Pancreas (tissue), 10 donors: Measurements from ENCODE around the gene FANCI. TPM values are rescaled to one million over a fixed set of nuclear protein-coding genes. Genes with fewer than 3 reads are reported as not detected.
"Not testable (repeated sequence)": the region's sequence is repeated elsewhere in the genome, so short reads cannot be mapped to it uniquely, and the experiment has no call there.

Experiments
- ATAC-seq, 4 donors: fragments of 200-7000 bp; cut with Tn5 transposase; one replicate each; pipeline versions ENCODE4 v1.8.0 to v1.9.1; 2020; ENCODE audit warnings: mild to moderate bottlenecking in 4 of 4, moderate library complexity in 4 of 4
- DNase-seq, 6 donors: peaks; one replicate each; pipeline ENCODE4 v3.0.0-alpha.2; 2020
- FAIRE-seq: peaks from 2 replicates; lab custom pipeline; 2012; peaks lifted over from hg19 to GRCh38; lab: Jason Lieb, UNC
- H3K27ac ChIP-seq, 4 donors: fragments of 200-600 bp; sonication (generic); 1 replicate in 3 of 4; 2 replicates in 1 of 4; pipeline versions ENCODE4 v1.5.0 to v1.8.0; 2020
- H3K27me3 ChIP-seq, 4 donors: fragments of 200-600 bp; one replicate each; pipeline ENCODE4 v1.8.0; 2021
- H3K36me3 ChIP-seq, 3 donors: fragments of 200-600 bp; sonication (generic) in 1 of 3; one replicate each; pipeline versions ENCODE4 v1.5.0 to v1.8.0; 2020 to 2021
- H3K4me1 ChIP-seq, 3 donors: fragments of 200-600 bp; one replicate each; pipeline ENCODE4 v1.8.0; 2021
- H3K4me3 ChIP-seq, 4 donors: fragments of 200-600 bp; sonication (generic) in 2 of 4; one replicate each; pipeline versions ENCODE4 v1.5.0 to v1.8.0; 2020 to 2021
- H3K9me3 ChIP-seq, 4 donors: fragments of 200-600 bp; one replicate each; pipeline ENCODE4 v1.8.0; 2021
- CTCF ChIP-seq, 4 donors: fragments of 200-600 bp; sonication (generic) in 3 of 4; IDR thresholded peaks; one replicate each; pipeline versions ENCODE4 v1.5.0 to v1.8.0; 2021; ENCODE audit warnings: antibody characterized with exemption in 4 of 4
- WGBS, 2 donors: extraction: QIAGEN DNeasy Blood & Tissue Kit; methylation state at CpG; one replicate each; pipeline ENCODE4 v1.1.7; 2013; 5-methylcytosine and 5-hydroxymethylcytosine counted together
- intact Hi-C, 3 donors: fragments of 100-400 bp; cut with DNase I; formaldehyde crosslinking; loops; one replicate each; pipeline versions ENCODE4 v1.11.1 to v1.14.2; 2022
- polyA plus RNA-seq, 2 donors: library from polyadenylated mRNA; stranded (reverse); fragments of 200-250 nt; gene quantifications; one replicate each; pipeline ENCODE4 v1.2.3, GENCODE V29; 2013
- total RNA-seq, 6 donors: library from RNA; stranded (reverse); fragmentation: NEBNext Ultra II Directional in 4 of 6; extraction: Animal tissue kit (Norgen Biotek cat#: 25700) in 4 of 6; gene quantifications; one replicate each; pipeline versions ENCODE4 v1.2.1 to v1.2.4, GENCODE V29; 2021 to 2023
- donor health status: healthy with polysubstance abuse.
- donor health status: DM: no; HTN: no; CAD: no; lungs with moderate emphysema.
- donor health status: DM: no; HTN: no; CAD: no.
- donor health status: control.
- donor health status: control.
- donor health status: Bipolar disorder and iron deficiency.
- donor health status: DM: yes; HTN: yes; CAD: no.
- donor health status: DM: no; HTN: no; CAD: no.
- donor health status: DM: no; HTN: no; CAD: no.
- donor health status: DM: yes; HTN: yes; CAD: no.

Gene FANCI
- total and polyA plus RNA-seq, 8 donors, result 1.5 to 4.8 (median 3.3) TPM

- H3K4me3 ChIP-seq, result no peak overlapping the region
- no peaks in the 10 kb centered on the region for H3K9me3 ChIP-seq
- no peaks in the 10 kb centered on the region for H3K36me3 ChIP-seq
- WGBS, 2 donors, result 86% methylated on average over 5 of the region's 5 CpGs
- no peaks in the 10 kb centered on the region for H3K4me1 ChIP-seq
- FAIRE-seq (no peak), DNase-seq (no peak), ATAC-seq (no peak)
- no peak overlapping the region for H3K27ac ChIP-seq
- H3K27me3 ChIP-seq, result no peaks in the 10 kb centered on the region
- no peak for TF ChIP-seq CTCF (IDR thresholded peaks at IDR 0.05)
- intact Hi-C loops, result no loop called here
Measured at GRCh38 chr15:89225588-89225987, 18.2 kb upstream of the FANCI start.

GRCh38 chr15:89226359-89227221, 17.2 kb upstream of the FANCI start:
- WGBS, 2 donors, result 70 to 73% methylated on average over 14 of the region's 14 CpGs
- TF ChIP-seq CTCF (IDR thresholded peaks at IDR 0.05), result no peak
- ATAC-seq (peak; percentile 32 to 86 (median 68)), FAIRE-seq (no peak), DNase-seq (peak in 5 of 6 donors; percentile 28 to 64 (median 54))
- Histone ChIP-seq H3K4me1 (no peaks in the 10 kb centered on the region), H3K27ac (no peak overlapping the region), H3K36me3 (no peaks in the 10 kb centered on the region), H3K27me3 (no peaks in the 10 kb centered on the region), H3K9me3 (no peaks in the 10 kb centered on the region), H3K4me3 (no peak overlapping the region)
- intact Hi-C loops, result no loop called here

GRCh38 chr15:89227425-89227824, 16.4 kb upstream of the FANCI start:
- no peak overlapping the region for H3K4me3 ChIP-seq
- H3K4me1 ChIP-seq, result no peaks in the 10 kb centered on the region
- DNase-seq (no peak), ATAC-seq (no peak), FAIRE-seq (no peak)
- no peaks in the 10 kb centered on the region for H3K9me3 ChIP-seq
- no peaks in the 10 kb centered on the region for H3K27me3 ChIP-seq
- intact Hi-C loops, result no loop called here
- WGBS, 2 donors, result 85 to 90% methylated on average over 7 of the region's 7 CpGs
- no peak for TF ChIP-seq CTCF (IDR thresholded peaks at IDR 0.05)
- no peak overlapping the region for H3K27ac ChIP-seq
- H3K36me3 ChIP-seq, result no peaks in the 10 kb centered on the region

- Histone ChIP-seq H3K4me3 (no peak overlapping the region), H3K4me1 (no peaks in the 10 kb centered on the region), H3K27ac (no peak overlapping the region), H3K9me3 (no peaks in the 10 kb centered on the region), H3K27me3 (no peaks in the 10 kb centered on the region), H3K36me3 (no peaks in the 10 kb centered on the region)
- intact Hi-C loops, result no loop called here
- DNase-seq (no peak), ATAC-seq (no peak), FAIRE-seq (no peak)
- 51 to 54% methylated on average over 5 of the region's 5 CpGs for WGBS, 2 donors
- TF ChIP-seq CTCF (IDR thresholded peaks at IDR 0.05), result no peak
Measured at GRCh38 chr15:89230277-89230676, 13.5 kb upstream of the FANCI start.

- Histone ChIP-seq H3K36me3 (no peaks in the 10 kb centered on the region), H3K27ac (no peak overlapping the region), H3K27me3 (no peaks in the 10 kb centered on the region), H3K4me3 (no peak overlapping the region), H3K9me3 (no peaks in the 10 kb centered on the region), H3K4me1 (no peaks in the 10 kb centered on the region)
- no peak for TF ChIP-seq CTCF (IDR thresholded peaks at IDR 0.05)
- ATAC-seq (no peak), DNase-seq (no peak), FAIRE-seq (no peak)
- intact Hi-C loops, result no loop called here
Measured at GRCh38 chr15:89231832-89232231, 11.9 kb upstream of the FANCI start.

GRCh38 chr15:89239883-89240810, 3.6 kb upstream of the FANCI start:
- FAIRE-seq, H3K4me1 ChIP-seq, H3K4me3 ChIP-seq, DNase-seq, H3K27me3 ChIP-seq, H3K9me3 ChIP-seq, intact Hi-C loops, H3K36me3 ChIP-seq, H3K27ac ChIP-seq, ATAC-seq: not testable (repeated sequence)
- WGBS, 2 donors, result 85 to 88% methylated on average over 12 of the region's 12 CpGs
